Bronchial epithelial cell (primary cell): ENCODE results near the gene KCNT2. TPM values are rescaled to one million over a fixed set of nuclear protein-coding genes. Genes with fewer than 3 reads are reported as not detected.

Source experiments
- DNase-seq: peaks from one replicate; pipeline ENCODE4 v3.0.0-alpha.2; 2010; ENCODE audit warnings: low read depth
- FAIRE-seq: peaks from 2 replicates; lab custom pipeline; 2011; peaks lifted over from hg19 to GRCh38; lab: Jason Lieb, UNC
- H3K27me3 ChIP-seq: 2 replicates; pipeline ENCODE4 v1.5.1; 2011; ENCODE audit warnings: low read length; ENCODE audit not compliant: control insufficient read depth, insufficient read depth
- H3K36me3 ChIP-seq: 2 replicates; pipeline ENCODE4 v1.5.1; 2011; ENCODE audit warnings: low read length; ENCODE audit not compliant: control insufficient read depth, insufficient read depth
- H3K4me3 ChIP-seq: 2 replicates; pipeline ENCODE4 v1.5.1; 2011; ENCODE audit warnings: mild to moderate bottlenecking, low read depth, low read length, control low read depth
- total RNA-seq: library from RNA; depleted of rRNA; stranded (reverse); fragments of >200 nt; gene quantifications from 2 replicates; pipeline ENCODE4 v1.2.1, GENCODE V29; 2014
- TF ChIP-seq, protein P1 (sequence below): IDR thresholded peaks from 2 replicates; pipeline ENCODE4 v1.5.1; 2011; ENCODE audit warnings: mild to moderate bottlenecking, moderate library complexity, low read length, control low read depth, inconsistent platforms; ENCODE audit not compliant: insufficient read depth, severe bottlenecking

KCNT2 gene
- total RNA-seq, 1 donor from 2014 or later, result under 0.01 TPM

DNA sequence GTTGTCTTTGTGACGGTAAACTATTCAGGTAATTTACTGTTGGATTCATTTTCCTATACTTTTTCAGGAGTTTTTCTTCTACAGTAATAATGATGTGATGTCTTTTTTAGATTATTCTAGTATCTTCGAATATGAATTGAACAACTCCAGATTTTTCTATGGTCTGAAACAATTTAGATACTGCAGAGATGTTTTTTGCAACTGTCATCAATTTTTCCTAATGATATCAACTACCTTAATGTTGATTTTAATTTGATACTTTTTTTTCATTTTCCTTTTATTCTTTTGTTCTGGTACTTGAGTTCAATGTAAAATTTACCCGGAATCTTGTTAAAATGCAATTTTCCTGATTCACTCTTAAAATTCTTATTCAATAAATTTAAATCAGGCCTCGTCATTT is 110.4 kb downstream of the KCNT2 start:
- Histone ChIP-seq H3K27me3 (no peaks in the 10 kb centered on the region), H3K36me3 (no peaks in the 10 kb centered on the region), H3K4me3 (no peak overlapping the region)
- FAIRE-seq, result no peak
- DNase-seq, result no peak
- TF ChIP-seq, protein P1, sequence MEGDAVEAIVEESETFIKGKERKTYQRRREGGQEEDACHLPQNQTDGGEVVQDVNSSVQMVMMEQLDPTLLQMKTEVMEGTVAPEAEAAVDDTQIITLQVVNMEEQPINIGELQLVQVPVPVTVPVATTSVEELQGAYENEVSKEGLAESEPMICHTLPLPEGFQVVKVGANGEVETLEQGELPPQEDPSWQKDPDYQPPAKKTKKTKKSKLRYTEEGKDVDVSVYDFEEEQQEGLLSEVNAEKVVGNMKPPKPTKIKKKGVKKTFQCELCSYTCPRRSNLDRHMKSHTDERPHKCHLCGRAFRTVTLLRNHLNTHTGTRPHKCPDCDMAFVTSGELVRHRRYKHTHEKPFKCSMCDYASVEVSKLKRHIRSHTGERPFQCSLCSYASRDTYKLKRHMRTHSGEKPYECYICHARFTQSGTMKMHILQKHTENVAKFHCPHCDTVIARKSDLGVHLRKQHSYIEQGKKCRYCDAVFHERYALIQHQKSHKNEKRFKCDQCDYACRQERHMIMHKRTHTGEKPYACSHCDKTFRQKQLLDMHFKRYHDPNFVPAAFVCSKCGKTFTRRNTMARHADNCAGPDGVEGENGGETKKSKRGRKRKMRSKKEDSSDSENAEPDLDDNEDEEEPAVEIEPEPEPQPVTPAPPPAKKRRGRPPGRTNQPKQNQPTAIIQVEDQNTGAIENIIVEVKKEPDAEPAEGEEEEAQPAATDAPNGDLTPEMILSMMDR, result no peak

DNA sequence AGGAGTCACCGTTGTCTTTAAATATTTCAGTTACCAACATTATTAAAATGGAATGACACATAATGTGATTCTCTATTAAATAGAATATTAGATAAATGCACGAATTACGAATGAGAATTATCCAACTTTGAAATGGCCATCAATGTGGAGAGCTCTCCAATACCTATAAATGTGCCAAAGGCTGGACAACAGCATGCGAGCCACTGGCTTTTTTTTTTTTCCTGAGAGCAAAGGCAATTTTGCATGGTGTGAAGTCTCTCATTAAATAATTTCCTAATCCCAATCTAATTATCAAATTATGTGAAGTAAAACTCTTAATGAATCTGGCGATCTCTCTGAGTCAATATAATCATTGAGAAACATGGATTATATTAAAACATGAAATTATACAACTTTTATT is 113.5 kb downstream of the KCNT2 start:
- FAIRE-seq (no peak), DNase-seq (no peak)
- Histone ChIP-seq H3K27me3 (no peaks in the 10 kb centered on the region), H3K4me3 (no peak overlapping the region), H3K36me3 (no peaks in the 10 kb centered on the region)
- TF ChIP-seq, protein P1, result no peak

- H3K36me3 ChIP-seq, result no peaks in the 10 kb centered on the region
- no peaks in the 10 kb centered on the region for H3K27me3 ChIP-seq
- no peak overlapping the region for H3K4me3 ChIP-seq
- DNase-seq (no peak), FAIRE-seq (no peak)
- TF ChIP-seq, protein P1, result no peak
Measured at GRCh38 chr1:196493881-196494280, 114.4 kb downstream of the KCNT2 start.

DNA sequence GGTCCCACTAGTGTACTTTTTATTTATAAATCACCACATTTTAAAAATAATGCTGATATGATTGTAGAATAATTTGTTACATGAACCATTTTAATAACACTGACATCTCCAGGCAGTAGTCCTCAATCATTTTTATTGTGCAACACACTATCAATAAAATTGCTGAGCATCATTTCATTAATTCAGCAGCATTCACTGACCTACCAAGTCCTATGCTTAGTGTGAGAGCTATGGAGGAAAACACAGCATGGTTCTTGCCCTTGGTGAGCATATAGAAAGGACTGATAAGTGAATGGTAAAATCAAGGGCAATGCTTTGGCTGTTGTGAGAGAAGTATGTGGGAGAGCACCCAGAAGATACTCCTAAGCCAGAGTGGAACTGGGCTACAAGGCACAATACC is 119.7 kb downstream of the KCNT2 start:
- TF ChIP-seq, protein P1, result no peak
- H3K27me3 ChIP-seq, result no peaks in the 10 kb centered on the region
- FAIRE-seq (no peak), DNase-seq (no peak)
- no peak overlapping the region for H3K4me3 ChIP-seq
- no peaks in the 10 kb centered on the region for H3K36me3 ChIP-seq

DNA sequence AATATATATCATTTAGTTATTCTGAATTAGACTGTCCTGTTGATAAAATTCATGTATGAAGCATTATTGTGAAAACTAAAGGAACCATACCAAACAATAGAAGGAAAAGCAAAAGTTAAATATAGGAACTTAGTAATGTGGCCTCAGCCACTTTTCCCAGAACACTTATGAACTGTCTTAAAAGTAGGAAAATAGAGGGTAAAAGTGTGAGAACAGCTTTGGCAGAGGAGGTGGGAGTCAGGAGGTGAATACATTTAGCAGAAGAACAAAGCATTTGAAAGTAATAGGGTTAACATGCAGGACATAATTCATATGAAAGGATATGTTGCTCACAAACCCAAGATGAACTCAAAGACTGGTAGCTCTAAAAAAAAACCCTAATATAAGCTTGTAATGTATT is 121.9 kb downstream of the KCNT2 start:
- no peak for FAIRE-seq
- Histone ChIP-seq H3K4me3 (no peak overlapping the region), H3K27me3 (no peaks in the 10 kb centered on the region), H3K36me3 (no peaks in the 10 kb centered on the region)
- TF ChIP-seq, protein P1, result no peak
- DNase-seq, result no peak

- no peak overlapping the region for H3K4me3 ChIP-seq
- H3K36me3 ChIP-seq, result no peaks in the 10 kb centered on the region
- H3K27me3 ChIP-seq, result no peaks in the 10 kb centered on the region
- FAIRE-seq, result no peak
- peak; percentile 62 for DNase-seq
- TF ChIP-seq, protein P1, result no peak
Measured at GRCh38 chr1:196481616-196482015, 126.6 kb downstream of the KCNT2 start.
